Measurements from ENCODE around the gene ATMIN.

ATMIN gene, protein sequence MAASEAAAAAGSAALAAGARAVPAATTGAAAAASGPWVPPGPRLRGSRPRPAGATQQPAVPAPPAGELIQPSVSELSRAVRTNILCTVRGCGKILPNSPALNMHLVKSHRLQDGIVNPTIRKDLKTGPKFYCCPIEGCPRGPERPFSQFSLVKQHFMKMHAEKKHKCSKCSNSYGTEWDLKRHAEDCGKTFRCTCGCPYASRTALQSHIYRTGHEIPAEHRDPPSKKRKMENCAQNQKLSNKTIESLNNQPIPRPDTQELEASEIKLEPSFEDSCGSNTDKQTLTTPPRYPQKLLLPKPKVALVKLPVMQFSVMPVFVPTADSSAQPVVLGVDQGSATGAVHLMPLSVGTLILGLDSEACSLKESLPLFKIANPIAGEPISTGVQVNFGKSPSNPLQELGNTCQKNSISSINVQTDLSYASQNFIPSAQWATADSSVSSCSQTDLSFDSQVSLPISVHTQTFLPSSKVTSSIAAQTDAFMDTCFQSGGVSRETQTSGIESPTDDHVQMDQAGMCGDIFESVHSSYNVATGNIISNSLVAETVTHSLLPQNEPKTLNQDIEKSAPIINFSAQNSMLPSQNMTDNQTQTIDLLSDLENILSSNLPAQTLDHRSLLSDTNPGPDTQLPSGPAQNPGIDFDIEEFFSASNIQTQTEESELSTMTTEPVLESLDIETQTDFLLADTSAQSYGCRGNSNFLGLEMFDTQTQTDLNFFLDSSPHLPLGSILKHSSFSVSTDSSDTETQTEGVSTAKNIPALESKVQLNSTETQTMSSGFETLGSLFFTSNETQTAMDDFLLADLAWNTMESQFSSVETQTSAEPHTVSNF

DNA sequence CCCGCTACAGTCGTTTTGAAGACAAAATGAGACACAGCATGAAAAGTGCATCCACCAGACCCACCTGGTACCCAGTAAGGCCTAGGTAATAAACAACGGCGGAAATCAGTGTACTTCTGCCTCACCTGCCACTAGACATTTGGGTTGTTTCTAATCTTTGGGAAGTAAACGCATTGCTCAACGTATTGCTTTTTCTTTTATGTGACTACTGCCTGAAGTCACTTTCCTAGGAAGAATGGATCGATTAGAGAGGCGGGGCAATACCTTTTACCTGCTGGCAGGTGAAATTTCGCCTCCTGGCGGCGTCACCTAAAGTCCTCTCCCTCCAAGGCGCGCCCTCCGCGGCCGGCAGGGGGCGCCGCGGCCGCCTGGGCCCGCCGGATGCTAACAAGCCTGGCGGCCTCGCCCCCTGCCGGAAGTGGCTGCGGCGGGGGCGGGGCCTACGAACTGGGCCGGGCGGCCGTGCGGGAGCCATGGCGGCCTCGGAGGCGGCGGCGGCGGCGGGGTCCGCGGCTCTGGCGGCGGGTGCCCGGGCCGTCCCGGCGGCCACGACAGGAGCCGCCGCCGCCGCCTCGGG lies at the start of gene ATMIN:
Gene ATMIN, plus strand, starts transcription at position 445 of the 577 bp plus-strand sequence. Its CDS starts 29 bp downstream, at position 474.
- peak; percentile 73 for DNase-seq (ENCODE audit: low read depth)

DNA sequence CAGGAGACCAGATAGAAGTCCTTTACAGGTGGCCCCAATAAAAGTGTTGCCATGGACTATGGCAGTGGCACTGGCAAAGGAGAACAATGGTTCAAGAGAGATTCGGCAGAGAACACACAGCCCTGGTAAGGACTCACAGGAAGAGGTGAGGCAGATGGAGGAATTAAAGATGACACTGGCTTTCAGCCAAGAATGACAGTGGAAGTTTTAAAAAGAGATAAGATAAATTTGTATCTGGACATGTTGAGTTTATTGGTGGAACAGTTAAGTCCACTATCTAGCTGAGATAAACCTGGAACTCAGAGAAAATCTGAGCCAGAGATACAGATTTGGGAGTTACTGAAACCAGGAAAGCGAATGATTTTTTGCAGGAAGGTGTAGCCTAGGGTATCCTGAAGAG lies 49.1 kb upstream of the ATMIN start:
- no peak for DNase-seq (ENCODE audit: low read depth)

DNA sequence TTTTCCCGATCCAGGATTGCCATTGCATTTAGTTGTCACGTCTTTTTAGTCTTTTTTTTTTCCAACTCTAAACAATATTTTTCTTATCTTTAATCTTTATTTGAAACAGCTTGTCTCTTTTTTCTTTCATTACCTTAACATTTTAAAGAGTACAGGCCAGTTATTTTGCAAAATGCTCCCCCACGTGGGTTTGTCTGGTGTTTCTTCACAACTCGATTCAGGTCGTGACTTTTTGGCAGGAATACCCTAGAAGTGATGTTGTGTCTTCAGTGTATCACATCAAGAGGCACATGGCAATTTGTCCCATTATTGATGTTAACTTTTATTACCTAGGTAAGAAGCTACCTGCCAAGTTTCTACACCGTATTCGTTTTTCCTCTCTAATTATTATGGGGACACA lies 46.9 kb upstream of the ATMIN start:
- DNase-seq (ENCODE audit: low read depth): no peak

DNA sequence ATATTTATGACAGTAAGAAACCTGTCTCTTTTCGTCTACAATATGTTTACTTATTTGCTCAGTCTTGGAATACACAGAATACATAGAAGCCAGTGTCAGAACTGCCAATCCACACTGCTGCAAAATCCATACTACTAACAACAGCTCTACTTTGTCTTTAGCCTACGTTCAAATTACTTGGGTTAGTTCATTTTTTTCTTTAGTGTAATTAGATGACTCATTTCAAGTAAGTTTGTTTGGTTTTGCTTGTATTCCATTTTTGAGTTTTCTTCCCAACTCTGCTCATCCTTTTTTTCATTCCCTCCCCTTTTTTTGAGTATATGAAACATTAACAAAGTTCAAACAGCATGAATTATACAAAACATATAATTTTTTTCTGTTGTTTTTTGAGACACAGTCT lies 45.8 kb upstream of the ATMIN start:
- DNase-seq (ENCODE audit: low read depth): no peak

DNA sequence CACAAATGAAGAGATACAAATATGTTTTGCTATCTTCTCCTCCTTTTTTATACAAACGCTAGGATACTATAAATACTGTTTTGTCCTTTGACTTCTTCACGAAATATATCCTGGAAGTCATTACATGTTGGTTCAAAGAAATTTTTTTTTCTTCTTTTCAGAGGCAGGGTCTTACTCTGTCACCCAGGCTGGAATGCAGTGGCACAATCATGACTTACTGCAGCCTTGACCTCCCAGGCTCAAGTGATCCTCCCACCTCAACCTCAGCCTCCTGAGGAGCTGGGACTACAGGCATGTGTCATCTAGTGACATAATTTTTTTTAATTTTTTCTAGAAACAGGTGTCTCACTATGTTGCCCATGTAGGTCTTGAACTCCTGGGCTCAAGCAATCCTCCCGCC lies 45.1 kb upstream of the ATMIN start:
- DNase-seq (ENCODE audit: low read depth): no peak

DNA sequence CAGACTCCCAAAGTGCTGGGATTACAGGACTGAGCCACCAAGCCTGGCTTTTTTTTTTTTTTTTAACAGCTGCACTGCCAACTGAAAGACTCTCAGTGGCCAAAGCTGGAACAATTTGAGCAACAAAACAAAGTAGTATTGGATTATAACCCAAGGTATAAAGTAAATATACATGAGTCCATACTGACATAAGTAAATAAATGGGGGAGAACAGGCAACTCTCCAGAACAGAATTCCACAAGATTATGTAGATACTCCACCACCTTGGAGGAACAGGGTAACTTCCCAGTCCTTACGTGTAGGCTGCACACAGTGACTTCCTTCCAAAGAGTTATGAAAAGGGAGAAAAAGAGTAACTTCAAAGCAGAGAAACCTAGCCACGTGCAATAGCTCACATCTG lies 44.7 kb upstream of the ATMIN start:
- no peak for DNase-seq (ENCODE audit: low read depth)

DNA sequence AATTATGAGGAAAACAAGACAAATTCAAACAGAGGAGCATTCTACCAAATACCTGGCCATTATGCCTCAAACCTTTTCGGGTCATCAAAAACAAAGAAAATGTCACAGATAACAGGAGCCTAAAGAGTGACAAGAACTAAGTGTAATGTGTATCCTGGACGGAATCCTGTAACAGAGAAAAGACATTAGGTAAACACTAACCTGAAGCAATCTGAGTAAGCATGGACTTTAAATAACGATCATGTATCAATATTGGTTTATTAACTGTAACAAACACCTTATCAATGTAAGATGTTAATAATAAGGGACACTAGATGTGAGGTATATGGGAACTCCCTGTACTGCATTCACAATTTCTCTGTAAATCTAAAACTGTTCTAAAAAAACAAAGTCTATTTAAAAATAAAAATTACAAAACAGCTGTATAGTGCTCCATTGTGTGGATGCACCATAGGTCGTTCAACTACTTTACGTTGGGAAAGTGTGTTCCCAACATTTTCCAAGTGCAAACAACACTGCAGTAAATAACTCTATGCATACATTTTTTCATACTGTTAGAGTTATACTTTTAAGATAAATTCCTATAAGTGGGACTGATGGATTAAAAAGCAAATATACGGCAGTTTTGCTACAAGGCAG lies 43.7 kb upstream of the ATMIN start:
- no peak for DNase-seq (ENCODE audit: low read depth)

DNA sequence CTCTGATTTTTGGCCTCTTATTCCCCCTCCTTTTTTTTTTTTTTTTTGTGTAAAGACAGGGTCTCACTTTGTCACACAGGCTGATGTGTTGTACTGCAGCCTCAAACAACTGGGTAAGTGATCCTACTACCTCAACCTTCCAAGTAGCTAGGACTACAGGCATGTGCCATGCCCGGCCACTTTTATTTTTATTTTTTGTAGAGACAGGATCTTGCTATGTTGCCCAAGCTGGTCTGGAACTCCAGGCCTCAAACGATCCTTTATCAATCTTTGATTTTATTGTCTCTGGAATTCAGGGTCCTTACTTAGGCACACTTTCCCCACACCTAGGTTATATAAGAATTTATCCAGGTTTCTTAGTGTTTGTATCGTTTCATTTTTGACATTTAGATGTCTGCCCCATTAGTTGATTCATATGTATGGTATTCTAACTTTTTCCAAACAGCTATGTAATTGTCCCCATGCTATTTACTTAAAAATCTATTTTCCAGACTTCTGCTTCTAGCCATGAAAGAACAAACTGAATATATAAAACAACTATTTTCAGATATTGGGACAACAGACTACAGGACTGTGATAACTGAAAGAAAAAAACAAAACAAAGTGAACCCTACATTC lies 42.9 kb upstream of the ATMIN start:
- DNase-seq (ENCODE audit: low read depth): no peak

DNA sequence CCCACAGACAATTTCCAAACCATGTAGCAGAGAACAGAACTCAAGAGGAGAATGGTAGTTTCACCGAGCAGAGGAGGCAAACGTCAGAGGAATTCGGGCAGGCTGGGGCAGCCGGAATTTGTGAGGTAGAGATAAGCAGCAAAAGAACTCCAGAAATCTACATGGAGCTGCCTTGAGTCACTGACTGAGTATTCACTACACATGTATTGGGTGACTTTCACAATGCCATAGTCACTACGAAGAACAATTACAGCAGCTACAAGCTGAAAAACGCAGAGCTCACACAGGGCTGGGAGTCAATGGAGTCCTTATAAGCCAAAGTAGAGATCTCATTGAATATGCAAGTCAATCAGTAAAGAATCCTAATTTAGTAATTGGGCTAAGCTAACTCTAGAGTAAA lies 42.3 kb upstream of the ATMIN start:
- DNase-seq (ENCODE audit: low read depth): no peak

DNA sequence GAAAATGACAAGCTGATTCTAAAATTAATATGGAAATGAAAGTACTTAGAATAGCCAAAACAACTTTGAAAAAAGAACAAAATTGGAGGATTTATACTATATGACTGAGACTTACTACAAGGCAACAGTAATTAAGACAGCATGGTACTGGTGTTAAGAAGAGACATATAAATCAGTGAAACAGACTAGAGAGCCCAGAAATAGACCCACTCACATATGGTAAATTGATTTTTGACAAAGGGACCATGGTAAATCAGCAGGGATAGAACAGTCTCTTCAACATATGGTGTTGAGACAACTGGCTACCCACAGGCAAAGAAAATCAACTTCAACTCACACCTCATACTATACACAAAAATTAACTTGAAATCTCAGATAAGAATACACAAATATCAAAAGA lies 41.8 kb upstream of the ATMIN start:
- no peak for DNase-seq (ENCODE audit: low read depth)

DNA sequence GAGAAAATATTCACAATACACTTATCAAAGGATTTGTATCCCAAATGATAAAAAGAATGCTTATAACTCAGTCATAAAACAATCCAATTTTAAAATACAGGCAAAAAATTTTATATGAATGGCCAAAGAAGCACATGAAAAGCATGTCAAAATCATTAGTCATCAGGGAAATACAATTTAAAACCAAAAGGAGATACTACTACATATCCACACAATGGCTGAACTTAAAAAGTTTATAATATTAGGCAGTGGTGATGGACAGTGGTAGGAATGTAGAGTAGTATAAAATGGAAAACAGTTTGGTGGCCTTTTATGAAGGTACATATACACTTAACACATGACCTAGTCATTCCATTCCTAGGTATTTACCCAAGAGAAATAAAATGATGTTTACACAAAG lies 41.2 kb upstream of the ATMIN start:
- no peak for DNase-seq (ENCODE audit: low read depth)

DNA sequence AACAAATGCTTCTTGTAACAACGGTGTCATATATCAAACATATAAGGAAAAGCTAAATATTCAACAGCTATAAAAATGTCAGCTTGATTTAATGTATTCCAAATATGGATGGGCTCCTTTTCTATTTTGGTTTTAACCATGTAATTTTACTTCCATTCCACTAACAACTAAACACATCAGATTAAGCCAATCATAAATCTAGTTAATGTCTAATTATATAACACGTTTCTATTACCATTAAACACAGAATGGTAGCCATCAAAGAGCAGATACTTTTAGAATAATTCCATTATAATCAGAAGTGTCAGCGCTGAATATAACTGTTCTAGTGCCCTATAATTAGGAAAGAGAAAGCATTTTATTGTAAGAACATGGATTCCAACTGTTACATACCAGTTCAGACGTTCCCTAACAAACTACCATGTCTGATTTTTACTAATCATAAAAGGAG lies 38.9 kb upstream of the ATMIN start:
- no peak for DNase-seq (ENCODE audit: low read depth)

DNA sequence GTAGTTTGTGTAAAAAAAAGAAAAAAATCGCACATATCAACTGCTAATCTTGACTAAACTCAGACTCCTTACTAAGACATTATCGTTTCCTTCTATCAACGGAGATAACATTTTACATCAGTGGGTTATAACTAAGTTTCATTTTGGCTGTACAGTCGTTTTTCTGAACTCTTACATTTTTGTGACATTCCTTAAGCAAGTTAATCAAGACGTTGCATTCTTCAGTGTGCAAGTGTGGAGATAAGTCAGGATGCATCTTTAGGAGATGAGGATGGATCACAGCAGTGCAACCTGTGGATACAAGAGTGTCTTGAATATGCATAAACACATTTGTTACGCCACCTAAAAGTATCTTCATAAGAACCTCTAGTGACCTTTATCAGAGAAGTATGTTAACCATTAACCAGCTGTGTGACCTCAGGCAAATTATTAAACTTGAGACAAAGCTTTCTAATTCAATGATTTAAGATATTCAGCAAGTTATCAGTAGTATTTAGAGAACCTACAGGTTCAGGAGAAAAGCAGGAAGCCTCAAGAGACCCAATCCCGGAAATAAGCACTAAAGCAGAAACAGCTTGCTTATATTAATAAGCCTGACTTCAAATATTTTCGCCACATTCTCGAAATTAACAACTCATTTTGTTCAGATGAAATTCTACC lies 38.4 kb upstream of the ATMIN start:
- DNase-seq (ENCODE audit: low read depth): no peak

DNA sequence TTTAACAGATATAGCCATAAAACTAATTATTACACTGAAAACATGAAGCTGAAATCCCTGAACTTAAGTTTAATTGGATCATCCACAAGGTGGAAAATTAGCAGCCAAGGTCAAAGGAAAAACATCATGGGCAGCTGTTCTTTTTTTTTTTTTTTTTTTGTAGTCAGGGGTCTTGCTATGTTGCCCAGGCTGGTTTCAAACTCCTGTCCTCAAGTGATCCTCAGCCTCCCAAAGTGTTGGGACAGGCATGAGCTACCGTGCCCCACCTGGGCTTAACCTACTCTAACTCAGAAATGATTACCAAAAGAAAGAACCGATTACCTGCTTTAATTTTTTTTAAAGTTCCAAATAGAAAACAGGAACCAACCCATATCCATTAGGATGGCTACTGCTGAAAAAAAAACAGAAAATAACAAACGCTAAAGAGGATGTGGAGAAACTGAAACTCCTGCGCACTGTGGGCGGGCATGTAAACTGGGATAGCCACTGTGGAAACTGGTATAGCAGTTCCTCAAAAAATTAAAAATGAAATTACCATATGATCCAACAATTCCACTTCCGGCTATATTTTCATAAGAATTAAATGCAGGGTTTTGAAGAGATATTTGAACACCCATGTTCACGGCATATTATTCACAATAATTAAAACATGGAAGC lies 37.5 kb upstream of the ATMIN start:
- DNase-seq (ENCODE audit: low read depth): no peak

DNA sequence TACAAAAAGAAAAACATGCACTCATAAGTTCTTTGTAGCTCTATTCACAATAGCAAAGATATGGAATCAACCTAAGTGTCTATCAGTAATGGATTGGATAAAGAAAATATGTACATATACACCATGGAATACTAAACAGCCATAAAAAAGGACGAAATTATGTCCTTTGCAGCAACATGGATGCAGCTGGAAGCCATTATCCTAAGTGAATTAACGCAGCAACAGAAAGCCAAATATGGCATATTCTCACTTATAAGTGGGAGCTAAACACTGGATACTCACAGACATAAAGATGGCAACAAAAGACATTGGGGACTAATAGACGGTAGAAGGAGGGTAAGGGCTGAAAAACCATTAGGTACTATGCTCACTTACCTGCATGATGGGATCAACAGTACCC lies 34.8 kb upstream of the ATMIN start:
- DNase-seq (ENCODE audit: low read depth): no peak

DNA sequence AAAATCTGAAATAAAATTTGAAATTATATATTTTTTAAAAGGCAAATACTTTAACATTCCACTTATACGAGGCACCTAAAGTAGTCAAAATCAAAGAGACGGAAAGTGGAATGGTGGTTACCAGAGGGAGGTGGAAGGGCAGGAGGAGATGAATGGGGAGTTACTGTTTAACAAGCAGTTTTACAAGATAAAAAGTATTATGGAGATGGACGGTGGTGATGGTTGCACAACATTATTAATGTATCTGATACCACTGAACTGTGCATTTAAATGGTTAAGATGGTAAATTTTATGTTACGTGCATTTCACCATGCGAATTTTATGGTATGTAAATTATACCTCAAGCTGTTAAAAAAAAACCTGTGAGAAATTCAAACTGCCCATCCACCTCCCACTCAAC lies 34.3 kb upstream of the ATMIN start:
- DNase-seq (ENCODE audit: low read depth): no peak

DNA sequence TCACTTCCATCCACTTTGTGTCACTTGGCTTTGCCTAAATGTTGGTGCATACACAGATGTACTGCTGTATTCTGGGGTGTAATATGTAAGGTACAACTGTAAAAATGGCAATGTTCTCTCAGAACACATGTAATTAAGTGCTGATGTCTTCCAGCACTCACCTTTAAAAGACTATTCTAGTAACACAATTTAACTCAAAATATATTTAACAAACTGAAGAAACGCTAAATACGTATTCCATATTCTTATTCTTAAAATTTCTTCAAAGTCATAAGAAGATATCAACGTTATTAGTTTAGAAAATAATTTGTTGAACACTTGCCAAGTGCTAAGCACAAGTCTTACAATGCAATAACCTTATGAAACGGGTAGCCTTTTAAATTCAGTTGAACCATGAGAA lies 32.6 kb upstream of the ATMIN start:
- no peak for DNase-seq (ENCODE audit: low read depth)

DNA sequence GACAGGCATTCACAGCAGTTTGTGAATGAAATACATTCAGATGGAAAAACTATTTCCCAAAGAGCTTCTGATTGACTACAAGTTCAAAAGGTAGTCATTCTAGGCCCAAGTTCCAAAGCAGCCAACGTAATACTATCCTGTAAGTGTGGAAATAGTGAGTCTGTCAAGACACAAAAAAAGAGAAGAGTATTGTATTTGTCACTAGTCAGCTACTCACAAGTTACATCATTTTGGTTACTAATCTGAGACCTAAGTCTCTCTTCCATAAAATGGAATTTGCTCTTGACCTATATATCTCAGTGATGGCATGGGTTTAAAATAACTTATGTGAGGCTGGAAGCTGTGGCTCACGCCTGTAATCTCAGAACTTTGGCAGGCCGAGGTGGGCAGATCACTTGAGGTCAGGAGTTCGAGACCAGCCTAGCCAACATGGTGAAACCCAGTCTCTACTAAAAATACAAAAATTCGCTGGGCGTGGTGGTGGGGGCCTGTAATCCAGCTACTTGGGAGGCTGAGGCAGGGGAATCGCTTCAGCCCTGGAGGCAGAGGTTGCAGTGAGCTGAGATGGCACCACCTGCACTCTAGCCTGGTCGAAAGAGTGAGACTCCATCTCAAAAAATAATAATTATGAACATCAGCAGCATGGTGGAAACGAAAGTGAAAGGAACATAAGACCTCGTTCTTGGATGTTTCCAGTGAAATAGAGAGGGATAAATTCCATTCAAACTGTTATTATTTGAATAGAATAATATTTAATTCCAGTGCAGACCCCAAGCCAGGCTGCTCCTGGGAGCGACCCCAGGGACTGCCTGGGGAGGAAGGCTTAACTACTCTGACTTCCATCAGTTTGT lies 31.8 kb upstream of the ATMIN start:
- DNase-seq (ENCODE audit: low read depth): no peak

DNA sequence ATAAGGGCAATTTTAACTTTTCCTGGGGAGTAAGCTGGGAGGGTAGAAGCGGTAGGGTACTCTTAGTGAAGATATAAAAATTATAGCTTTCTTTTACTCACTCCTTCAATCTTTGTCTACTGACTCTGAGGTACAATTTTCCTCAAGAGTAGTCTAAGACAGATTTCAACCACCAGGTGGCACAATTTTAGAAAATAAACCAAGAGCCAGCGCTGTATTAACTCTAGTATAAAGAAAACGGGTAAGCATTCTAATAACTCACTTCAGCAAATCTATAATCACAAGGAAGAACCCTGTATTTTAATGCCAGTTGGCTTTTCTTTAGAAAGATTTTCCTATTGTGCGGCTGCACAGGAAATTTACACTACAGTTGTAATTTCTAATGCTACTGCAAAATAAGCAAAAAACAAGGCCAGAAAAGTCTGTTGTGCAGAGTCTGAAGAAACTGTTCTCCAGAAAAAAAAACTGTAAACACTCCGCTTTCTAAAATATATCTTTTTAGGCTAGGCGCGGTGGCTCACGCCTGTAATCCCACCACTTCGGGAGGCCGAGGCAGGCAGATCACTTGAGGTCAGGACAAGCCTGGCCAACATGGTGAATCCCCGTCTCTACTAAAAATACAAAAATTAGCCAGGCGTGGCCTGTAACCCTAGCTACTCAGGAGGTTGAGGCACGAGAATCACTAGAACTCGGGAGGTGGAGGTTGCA lies 30.8 kb upstream of the ATMIN start:
- no peak for DNase-seq (ENCODE audit: low read depth)

Measured in stimulated activated CD8-positive, alpha-beta memory T cell treated with anti-CD3 and anti-CD28 coated beads, Interleukin-7, amount 100 ng/mL, for 24 hours (primary cell).